H1 (cell line): ENCODE results near the gene MAS1L. TPM values are rescaled to one million over a fixed set of nuclear protein-coding genes. Genes with fewer than 3 reads are reported as not detected.

Experiments
- JUND ChIP-seq: IDR thresholded peaks from 2 replicates; pipeline ENCODE4 v1.6.1; 2011; ENCODE audit warnings: mild to moderate bottlenecking, improper control_type of control experiment, low read length
- POLR2AphosphoS5 ChIP-seq: IDR thresholded peaks from 2 replicates; pipeline ENCODE4 v1.6.1; 2011; ENCODE audit warnings: low read depth, low read length
- TCF12 ChIP-seq: IDR thresholded peaks from 2 replicates; pipeline ENCODE4 v1.6.1; 2011; ENCODE audit warnings: low read depth, mild to moderate bottlenecking, low read length
- polyA plus RNA-seq, 7 experiments: library from polyadenylated mRNA; depleted of rRNA in 3 of 7; stranded (reverse) in 5 of 7; unstranded in 2 of 7; fragments of >200 nt in 5 of 7; fragments of 200-250 nt in 2 of 7; gene quantifications; 1 replicate in 5 of 7; 2 replicates in 1 of 7; 4 replicates in 1 of 7; pipeline versions ENCODE4 v1.2.1 to v1.2.3, GENCODE V29; 2011 to 2013; ENCODE audit warnings: missing spikeins in 2 of 7, mixed read lengths in 2 of 7
- total RNA-seq: library from RNA; stranded (reverse); fragmentation: NEBNext Ultra II Directional; extraction: Animal tissue kit (Norgen Biotek cat#: 25700); gene quantifications from 2 replicates; pipeline ENCODE4 v1.2.1, GENCODE V29; 2021

MAS1L gene
- total and polyA plus RNA-seq, 2 of the 8 experiments (the other 6 are each of a cell fraction or from before 2014, with no cell fraction given) = not detected

DNA sequence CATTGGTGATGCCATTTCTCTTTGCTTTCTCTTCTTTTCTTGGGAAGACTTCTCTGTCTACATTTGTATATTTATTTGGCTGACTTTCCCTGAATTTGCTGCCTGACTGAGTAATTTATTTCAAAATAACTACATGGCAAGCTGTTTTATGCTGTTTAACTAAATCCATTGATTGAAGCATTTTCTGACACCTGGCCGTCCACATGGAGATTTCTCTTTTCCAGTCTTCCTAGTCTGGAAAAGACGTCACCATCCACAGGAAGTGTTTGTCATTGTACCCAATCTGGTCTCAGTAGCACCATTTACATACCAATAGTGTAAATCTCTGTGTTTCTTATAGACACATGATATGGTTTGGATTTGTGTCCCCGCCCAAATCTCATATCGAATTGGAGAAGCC lies 9.2 kb upstream of the MAS1L start (continued):
- TF ChIP-seq TCF12 = no peak
- no peak for TF ChIP-seq JUND
- TF ChIP-seq POLR2AphosphoS5 = no peak
